HG02840 (cell line): ENCODE data around the gene TXNDC8.
"Not testable (repeated sequence)": the region's sequence is repeated elsewhere in the genome, so short reads cannot be mapped to it uniquely, and the experiment has no call there.

ENCODE experiments used
- ATAC-seq: cut with Tn5 transposase; IDR thresholded peaks from one replicate; pipeline ENCODE4 v1.9.1; 2021; ENCODE audit warnings: mild to moderate bottlenecking, moderate library complexity, moderate number of reproducible peaks; ENCODE audit not compliant: unreplicated experiment, low FRiP score

TXNDC8 gene

GRCh38 chr9:110337727-110338126 lies at the start of gene TXNDC8:
Gene TXNDC8 (minus strand): TSS chr9:110337863.
- ATAC-seq = no peak

DNA sequence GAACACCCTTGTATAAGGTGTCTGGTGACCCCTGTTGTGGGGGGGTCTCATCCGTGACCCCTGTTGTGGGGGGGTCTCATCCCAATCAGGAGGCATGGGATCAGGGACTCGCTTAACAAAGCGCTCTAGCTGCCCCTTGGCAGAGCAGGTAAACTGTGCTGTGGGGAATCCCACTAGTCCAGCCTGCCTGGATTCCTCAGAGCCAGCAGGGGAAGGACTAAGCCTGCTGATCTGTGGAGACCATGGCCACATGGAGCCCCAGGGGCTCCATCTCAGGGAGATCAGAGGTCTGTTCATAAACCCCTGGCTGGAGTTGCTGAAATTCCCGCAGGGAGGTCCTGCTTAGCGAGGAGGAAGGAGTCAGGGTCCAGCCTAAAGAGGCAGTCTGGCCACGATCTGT lies 45.8 kb upstream of the TXNDC8 start:
- no peak for ATAC-seq

DNA sequence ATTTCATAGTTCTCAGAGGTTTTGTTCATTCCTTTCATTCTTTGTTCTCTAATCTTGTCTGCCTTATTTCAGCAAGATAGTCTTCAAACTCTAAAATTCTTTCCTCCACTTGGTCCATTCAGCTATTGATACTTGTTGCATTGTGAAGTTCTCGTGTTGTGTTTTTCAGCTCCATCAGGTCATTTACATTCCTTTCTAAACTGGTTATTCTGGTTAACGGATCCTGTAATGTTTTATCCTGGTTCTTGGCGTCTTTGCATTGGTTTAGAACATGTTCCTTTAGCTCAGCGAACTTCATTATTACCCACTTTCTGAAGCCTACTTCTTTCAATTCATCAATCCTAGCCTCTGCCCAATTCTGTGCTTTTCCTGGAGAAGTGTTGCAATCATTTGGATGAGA lies 45.1 kb upstream of the TXNDC8 start:
- no peak for ATAC-seq

DNA sequence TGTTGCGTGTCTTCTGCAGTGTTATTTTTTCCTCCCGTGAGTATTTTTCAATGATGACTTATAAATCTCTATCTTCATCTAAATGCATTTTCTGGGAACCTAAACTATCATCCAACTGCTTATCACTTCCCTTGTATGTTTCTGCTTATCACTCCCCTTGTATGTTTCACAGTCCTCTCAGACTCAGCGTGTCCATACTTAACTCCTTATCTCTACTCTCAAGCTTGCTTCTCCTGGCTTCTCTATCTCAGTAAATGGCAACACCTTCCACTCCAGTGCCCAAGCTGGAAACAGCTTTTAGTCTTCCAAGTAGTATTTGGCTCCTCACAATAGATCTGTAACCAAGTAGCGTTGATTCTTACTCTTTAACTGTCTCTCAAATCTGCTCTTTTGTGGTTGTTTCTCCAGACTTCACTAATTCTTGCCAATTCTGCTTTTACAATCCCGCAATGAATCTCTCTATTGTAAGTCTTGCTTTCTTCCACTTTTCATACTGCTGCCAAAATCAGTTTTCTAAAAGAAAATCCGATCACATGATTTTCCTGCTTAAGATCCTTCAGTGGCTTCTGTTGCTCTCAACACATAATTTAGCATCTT lies 33.8 kb upstream of the TXNDC8 start:
- no peak for ATAC-seq

- no peak for ATAC-seq
Measured at GRCh38 chr9:110370315-110370714, 32.7 kb upstream of the TXNDC8 start.

DNA sequence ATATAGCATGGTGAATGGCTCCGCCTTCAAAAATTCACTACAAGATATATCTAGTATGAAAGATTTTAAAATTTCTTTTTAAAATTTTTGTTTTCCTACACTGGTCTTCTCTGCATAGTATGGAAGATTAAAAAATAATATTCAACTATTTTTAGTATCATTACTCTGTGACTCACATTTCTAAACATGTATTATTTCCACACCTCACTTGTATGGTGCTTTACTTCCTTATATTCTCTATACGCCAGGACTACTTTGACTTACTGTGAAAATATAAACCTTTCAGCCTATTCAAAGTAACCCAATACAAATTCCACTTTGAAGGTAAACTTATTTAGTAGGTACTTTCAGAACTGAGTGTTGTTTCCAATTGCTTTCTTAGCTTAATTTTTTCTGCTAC lies 26.8 kb upstream of the TXNDC8 start:
- ATAC-seq = no peak

DNA sequence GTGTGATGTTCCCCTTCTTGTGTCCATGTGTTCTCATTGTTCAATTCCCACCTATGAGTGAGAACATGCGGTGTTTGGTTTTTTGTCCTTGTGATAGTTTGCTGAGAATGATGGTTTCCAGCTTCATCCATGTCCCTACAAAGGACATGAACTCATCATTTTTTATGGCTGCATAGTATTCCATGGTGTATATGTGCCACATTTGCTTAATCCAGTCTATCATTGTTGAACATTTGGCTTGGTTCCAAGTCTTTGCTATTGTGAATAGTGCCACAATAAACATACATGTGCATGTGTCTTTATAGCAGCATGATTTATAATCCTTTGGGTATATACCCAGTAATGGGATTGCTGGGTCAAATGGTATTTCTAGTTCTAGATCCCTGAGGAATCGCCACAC lies 21.3 kb upstream of the TXNDC8 start:
- ATAC-seq = not testable (repeated sequence)

GRCh38 chr9:110357505-110357904 lies 19.8 kb upstream of the TXNDC8 start:
- ATAC-seq = no peak

DNA sequence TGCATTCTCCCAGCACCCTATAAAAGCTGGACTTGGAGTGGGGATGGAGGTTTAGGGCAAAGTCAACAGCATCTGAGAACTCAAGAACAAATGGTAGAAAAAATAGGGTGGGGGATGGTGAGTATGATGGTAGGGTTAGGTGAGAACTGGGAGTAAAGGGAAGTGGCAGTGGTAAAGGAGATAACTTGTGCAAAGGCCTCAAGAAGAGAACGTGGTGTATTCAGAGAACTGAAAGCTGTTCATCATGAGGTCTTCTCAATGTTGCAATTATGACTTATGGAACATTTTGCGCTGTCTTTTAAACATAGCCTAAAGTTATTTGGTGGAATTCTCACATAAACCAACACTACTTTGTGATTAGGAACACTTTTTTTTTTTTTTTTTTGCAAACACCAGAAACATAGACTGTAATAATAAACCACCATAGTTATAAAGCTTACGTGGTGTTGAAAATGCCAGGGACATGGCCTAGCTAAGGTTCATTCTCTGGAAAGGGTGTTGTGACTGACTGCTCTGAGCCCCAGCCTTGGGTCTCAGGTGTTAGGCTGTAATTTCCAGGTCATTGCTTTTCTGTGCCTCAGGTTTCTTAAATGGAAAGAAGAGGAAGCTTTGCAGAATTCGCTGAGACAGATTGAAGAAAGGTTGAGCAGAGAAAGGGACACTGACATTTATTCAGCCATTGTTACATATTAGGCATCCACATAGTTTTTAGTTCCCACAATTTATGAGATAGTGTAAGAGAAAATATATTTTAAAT lies 19.2 kb upstream of the TXNDC8 start:
- no peak for ATAC-seq

DNA sequence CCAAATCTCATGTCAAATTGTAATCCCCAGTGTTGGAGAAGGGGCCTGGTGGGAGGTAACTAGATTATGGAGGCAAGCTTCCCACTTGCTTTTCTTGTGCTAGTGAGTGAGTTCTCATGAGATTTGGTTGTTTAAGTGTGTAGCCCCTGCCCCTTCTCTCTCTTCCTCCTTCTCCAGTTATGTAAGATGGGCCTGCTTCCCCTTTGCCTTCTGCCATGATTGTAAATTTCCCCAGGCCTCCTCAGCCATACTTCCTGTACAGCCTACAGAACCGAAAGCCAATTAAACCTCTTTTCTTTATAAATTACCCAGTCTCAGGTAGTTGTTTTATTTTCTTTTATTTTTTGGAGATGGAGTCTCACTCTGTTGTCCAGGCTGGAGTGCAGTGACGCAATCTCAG lies 18.2 kb upstream of the TXNDC8 start:
- ATAC-seq = no peak

- ATAC-seq = no peak
Measured at GRCh38 chr9:110351009-110351467, 13.4 kb upstream of the TXNDC8 start.

DNA sequence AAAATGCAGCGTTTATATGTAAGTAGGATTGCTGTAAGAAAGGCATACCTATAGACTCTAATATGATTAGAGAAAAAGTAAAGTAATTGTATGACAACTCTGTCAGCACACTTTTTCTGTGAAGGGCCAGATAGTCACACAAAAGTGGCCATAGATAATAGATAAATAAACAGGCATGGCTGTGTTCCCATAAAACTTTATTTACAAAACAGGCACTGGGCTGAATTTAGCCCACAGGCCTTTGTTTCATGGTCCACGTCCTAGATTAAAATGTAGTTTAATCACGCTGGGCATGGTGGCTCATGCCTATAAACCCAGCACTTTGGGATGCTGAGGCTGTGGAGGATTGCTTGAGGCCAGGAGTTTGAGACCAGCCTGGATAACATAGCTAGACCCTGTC lies 8.7 kb upstream of the TXNDC8 start:
- ATAC-seq = no peak

DNA sequence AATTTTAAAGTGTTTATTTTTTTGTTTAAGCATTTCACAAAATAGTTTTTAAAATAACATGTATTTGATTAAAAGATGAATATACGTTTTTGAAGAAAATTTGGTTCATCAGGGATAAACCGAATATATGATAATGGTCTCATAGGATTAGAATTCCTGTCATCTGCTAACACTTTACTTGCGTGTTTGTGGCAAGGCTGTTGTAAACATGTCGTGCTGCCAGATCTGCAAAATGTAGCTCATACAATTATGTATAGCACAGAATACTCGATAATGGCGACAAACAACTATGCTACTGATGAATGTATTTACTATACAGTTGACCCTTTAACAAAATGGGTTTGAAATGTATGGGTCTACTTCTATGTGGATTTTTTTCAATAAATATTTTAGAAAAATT lies 7.2 kb upstream of the TXNDC8 start:
- ATAC-seq = no peak

DNA sequence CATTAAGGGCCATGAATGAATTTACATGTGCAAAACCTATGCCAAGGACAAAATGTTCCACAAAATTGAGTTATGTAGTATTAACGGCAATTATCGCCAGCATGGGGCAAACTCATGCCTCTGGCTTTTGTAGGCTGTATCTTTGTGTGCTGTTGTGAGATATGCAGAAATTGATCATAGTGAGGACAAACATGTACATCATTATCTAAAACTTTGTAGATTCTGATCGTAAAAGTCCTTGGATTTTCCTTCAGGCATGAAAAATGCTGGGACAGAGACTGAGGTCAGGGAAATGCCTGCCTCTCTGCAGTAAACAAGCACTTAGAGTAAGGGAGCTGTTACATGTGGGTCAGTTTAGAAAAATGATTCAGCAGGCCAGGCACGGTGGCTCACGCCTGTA lies 5.9 kb upstream of the TXNDC8 start:
- ATAC-seq = no peak

DNA sequence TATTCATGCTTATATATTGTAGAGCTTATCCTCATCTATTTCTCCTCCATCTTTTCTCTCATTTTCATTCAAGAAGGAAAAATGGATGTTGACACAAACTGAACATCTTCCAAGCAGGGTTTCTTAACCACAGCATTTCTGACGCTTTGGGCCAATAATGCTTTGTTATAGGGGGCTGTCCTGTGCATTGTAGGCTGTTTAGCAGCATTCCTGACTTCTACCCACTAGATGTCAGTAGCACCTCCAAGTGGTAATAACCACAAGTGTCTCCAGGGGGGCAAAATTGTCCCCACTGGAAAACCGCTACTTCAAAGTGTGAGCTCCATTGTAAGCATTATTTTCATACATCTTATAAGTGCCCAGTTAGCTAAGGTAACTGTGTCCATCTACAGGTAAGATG lies 2.6 kb upstream of the TXNDC8 start:
- no peak for ATAC-seq

DNA sequence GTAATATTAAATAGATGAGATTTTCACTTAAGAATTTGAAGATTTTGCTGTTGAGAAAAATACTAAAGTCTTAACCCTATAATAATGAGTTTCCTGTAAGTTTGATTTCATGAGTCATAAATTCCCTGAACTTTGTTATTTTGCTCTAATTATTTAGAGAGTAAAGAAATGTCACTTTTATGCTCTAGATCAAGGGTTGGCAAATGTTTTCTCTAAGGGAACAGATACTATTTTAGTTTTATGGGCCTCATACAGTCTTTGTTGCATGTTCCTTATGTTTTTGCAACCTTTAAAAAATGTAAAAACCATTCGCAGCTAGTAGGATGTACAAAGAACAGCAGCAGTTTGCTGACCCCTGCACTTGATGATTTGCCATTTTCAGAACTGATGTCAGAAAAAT lies 480 bp upstream of the TXNDC8 start:
- ATAC-seq = no peak

DNA sequence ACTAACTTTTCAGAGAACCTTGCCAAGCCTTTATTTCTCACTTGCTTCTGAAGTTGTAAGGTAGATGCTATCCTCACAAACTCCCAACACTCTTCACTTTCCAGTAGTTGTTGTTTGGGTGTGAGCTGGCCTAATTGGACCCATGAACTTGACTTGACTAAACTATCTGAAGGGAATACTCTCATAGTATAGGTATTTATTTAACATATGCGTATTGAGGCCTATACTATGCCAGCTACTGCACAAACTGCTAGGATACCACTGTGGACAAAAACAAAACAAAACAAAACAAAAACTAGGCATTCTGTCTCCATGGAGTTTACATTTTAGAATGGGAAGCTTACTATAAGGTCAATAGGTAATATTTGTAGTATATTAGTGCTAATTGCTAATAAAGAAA lies 1.3 kb downstream of the TXNDC8 start:
- no peak for ATAC-seq

- ATAC-seq = no peak
Measured at GRCh38 chr9:110334871-110335270, 2.8 kb downstream of the TXNDC8 start.

GRCh38 chr9:110334183-110334582 lies 3.5 kb downstream of the TXNDC8 start:
- no peak for ATAC-seq

GRCh38 chr9:110332766-110333165 lies 4.9 kb downstream of the TXNDC8 start:
- no peak for ATAC-seq

- ATAC-seq = no peak
Measured at GRCh38 chr9:110330484-110331105, 7.1 kb downstream of the TXNDC8 start.
